HCT116 (cell line): ENCODE data around the gene ASPRV1.
"Not testable (repeated sequence)": the region's sequence is repeated elsewhere in the genome, so short reads cannot be mapped to it uniquely, and the experiment has no call there.

Source experiments
- ATF3 ChIP-seq: IDR thresholded peaks from 2 replicates; pipeline ENCODE4 v1.6.1; 2012
- EGR1 ChIP-seq: IDR thresholded peaks from 2 replicates; pipeline ENCODE4 v1.6.1; 2012; ENCODE audit warnings: low read depth
- EZH2 ChIP-seq: fragments of 200-600 bp; sonication (generic); IDR thresholded peaks from 2 replicates; pipeline ENCODE4 v1.6.1; 2017; ENCODE audit warnings: antibody characterized with exemption, mixed run types
- JUND ChIP-seq: IDR thresholded peaks from 2 replicates; pipeline ENCODE4 v1.6.1; 2012
- MAX ChIP-seq: IDR thresholded peaks from 2 replicates; pipeline ENCODE4 v1.6.1; 2012
- POLR2A ChIP-seq: IDR thresholded peaks from 2 replicates; pipeline ENCODE4 v1.7.0; 2011; ENCODE audit warnings: borderline replicate concordance; ENCODE audit not compliant: insufficient read depth, insufficient read length; ENCODE audit errors: extremely low read depth
- POLR2AphosphoS5 ChIP-seq: IDR thresholded peaks from 2 replicates; pipeline ENCODE4 v1.6.1; 2011; ENCODE audit warnings: mild to moderate bottlenecking, low read depth, low read length, moderate library complexity
- RAD21 ChIP-seq: IDR thresholded peaks from 2 replicates; pipeline ENCODE4 v1.6.1; 2012; ENCODE audit warnings: low read depth, mild to moderate bottlenecking
- REST ChIP-seq: IDR thresholded peaks from 2 replicates; pipeline ENCODE4 v1.6.1; 2012; ENCODE audit warnings: low read depth
- ZNF274 ChIP-seq: fragments of 200-500 bp; sonication (Bioruptor generic); IDR thresholded peaks from 2 replicates; pipeline ENCODE4 v1.6.1; 2014; ENCODE audit warnings: mild to moderate bottlenecking, low read depth, low read length, inconsistent platforms
- TF ChIP-seq, protein P1 (sequence below), 3 experiments: fragments of 200-600 bp in 1 of 3; sonication (generic) in 1 of 3; IDR thresholded peaks in 2 of 3; conservative IDR thresholded peaks in 1 of 3; 2 replicates each; pipeline ENCODE4 v1.5.1; 2012 to 2017; ENCODE audit warnings: low read depth in 2 of 3, low read length in 2 of 3, antibody characterized with exemption in 1 of 3, borderline replicate concordance in 1 of 3, control low read depth in 1 of 3, mild to moderate bottlenecking in 1 of 3, mixed read lengths in 1 of 3, mixed run types in 1 of 3, moderate library complexity in 1 of 3; ENCODE audit not compliant: insufficient read depth in 1 of 3

DNA sequence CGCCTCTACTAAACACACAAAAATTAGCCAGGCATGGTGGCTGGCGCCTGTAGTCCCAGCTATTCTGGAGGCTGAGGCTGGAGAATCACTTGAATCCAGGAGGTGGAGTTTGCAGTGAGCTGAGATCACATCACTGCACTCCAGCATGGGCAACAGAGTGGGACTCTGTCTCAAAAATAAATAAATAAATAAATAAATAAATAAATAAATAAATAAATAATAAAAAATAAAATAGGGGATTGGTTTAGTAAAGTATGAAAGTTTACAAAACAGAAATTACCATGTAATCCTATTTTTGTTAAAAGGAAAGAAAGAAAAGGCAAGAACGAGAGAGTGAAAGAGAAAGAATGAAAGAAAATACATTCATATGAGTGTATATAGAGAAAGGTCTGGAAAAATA, 10.8 kb downstream of the ASPRV1 start:
- TF ChIP-seq JUND, EZH2, MAX, ATF3, POLR2AphosphoS5, RAD21, POLR2A, REST, ZNF274, EGR1: not testable (repeated sequence)
- TF ChIP-seq, protein P1, sequence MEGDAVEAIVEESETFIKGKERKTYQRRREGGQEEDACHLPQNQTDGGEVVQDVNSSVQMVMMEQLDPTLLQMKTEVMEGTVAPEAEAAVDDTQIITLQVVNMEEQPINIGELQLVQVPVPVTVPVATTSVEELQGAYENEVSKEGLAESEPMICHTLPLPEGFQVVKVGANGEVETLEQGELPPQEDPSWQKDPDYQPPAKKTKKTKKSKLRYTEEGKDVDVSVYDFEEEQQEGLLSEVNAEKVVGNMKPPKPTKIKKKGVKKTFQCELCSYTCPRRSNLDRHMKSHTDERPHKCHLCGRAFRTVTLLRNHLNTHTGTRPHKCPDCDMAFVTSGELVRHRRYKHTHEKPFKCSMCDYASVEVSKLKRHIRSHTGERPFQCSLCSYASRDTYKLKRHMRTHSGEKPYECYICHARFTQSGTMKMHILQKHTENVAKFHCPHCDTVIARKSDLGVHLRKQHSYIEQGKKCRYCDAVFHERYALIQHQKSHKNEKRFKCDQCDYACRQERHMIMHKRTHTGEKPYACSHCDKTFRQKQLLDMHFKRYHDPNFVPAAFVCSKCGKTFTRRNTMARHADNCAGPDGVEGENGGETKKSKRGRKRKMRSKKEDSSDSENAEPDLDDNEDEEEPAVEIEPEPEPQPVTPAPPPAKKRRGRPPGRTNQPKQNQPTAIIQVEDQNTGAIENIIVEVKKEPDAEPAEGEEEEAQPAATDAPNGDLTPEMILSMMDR (IDR thresholded peaks at IDR 0.05 in 2 of 3, conservative IDR thresholded peaks at IDR 0.05 in 1 of 3; ENCODE audit: borderline replicate concordance in 1 of 3, insufficient read depth in 1 of 3, low read depth in 2 of 3, low read length in 2 of 3): not testable (repeated sequence)
